Panc1 (cell line): ENCODE measurements around the gene APRT.

Experiments used
- CTCF ChIP-seq: fragments of 450-650 bp; IDR thresholded peaks from 2 replicates; pipeline ENCODE4 v1.5.1; 2017; ENCODE audit warnings: mild to moderate bottlenecking
- POLR2AphosphoS5 ChIP-seq: IDR thresholded peaks from 2 replicates; pipeline ENCODE4 v1.6.1; 2012; ENCODE audit warnings: mild to moderate bottlenecking, low read depth, low read length, moderate library complexity
- SIN3A ChIP-seq: IDR thresholded peaks from 2 replicates; pipeline ENCODE4 v1.6.1; 2012; ENCODE audit warnings: low read depth, mild to moderate bottlenecking, low read length, moderate library complexity, borderline replicate concordance; ENCODE audit not compliant: insufficient read depth
- TCF7L2 ChIP-seq: IDR thresholded peaks from 2 replicates; pipeline ENCODE4 v1.6.1; 2011; ENCODE audit warnings: mild to moderate bottlenecking, low read depth, low read length, inconsistent platforms
- TF ChIP-seq, protein P1 (sequence below), 2 experiments: IDR thresholded peaks; 2 replicates each; pipeline ENCODE4 v1.6.1; 2011 to 2012; ENCODE audit warnings: low read depth in 2 of 2, control low read depth in 1 of 2, low read length in 1 of 2, mild to moderate bottlenecking in 1 of 2, moderate library complexity in 1 of 2; ENCODE audit not compliant: insufficient read depth in 1 of 2

DNA sequence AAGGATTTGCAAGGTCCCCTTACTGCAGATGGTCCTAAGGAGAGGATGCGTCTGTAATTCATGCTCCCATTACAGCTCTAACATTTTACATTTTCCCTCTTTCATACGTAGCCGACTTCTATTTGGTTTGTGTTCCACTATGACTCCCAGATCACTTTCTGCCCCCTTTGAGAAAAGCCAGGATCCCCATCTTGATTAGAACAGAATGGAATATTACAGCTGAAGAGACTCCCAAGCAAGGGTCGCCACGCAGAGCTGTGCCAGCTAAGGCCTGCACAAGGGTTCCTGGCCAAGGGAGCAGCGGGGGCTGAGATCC is 11.5 kb downstream of the APRT start:
- TF ChIP-seq SIN3A, result no peak
- no peak for TF ChIP-seq CTCF
- TF ChIP-seq POLR2AphosphoS5, result no peak
- TF ChIP-seq, protein P1, sequence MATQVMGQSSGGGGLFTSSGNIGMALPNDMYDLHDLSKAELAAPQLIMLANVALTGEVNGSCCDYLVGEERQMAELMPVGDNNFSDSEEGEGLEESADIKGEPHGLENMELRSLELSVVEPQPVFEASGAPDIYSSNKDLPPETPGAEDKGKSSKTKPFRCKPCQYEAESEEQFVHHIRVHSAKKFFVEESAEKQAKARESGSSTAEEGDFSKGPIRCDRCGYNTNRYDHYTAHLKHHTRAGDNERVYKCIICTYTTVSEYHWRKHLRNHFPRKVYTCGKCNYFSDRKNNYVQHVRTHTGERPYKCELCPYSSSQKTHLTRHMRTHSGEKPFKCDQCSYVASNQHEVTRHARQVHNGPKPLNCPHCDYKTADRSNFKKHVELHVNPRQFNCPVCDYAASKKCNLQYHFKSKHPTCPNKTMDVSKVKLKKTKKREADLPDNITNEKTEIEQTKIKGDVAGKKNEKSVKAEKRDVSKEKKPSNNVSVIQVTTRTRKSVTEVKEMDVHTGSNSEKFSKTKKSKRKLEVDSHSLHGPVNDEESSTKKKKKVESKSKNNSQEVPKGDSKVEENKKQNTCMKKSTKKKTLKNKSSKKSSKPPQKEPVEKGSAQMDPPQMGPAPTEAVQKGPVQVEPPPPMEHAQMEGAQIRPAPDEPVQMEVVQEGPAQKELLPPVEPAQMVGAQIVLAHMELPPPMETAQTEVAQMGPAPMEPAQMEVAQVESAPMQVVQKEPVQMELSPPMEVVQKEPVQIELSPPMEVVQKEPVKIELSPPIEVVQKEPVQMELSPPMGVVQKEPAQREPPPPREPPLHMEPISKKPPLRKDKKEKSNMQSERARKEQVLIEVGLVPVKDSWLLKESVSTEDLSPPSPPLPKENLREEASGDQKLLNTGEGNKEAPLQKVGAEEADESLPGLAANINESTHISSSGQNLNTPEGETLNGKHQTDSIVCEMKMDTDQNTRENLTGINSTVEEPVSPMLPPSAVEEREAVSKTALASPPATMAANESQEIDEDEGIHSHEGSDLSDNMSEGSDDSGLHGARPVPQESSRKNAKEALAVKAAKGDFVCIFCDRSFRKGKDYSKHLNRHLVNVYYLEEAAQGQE (IDR thresholded peaks at IDR 0.05; ENCODE audit: insufficient read depth in 1 of 2, low read depth in 2 of 2, low read length in 1 of 2), result no peak
- no peak for TF ChIP-seq TCF7L2
